ENCODE results near the gene SLC38A1. TPM values are rescaled to one million over a fixed set of nuclear protein-coding genes. Genes with fewer than 3 reads are reported as not detected.
A peak's percentile ranks its signal among the peaks of the same experiment; 100 is the strongest.

The SLC38A1 gene
- 43.7 TPM for polyA plus RNA-seq (2013)

DNA sequence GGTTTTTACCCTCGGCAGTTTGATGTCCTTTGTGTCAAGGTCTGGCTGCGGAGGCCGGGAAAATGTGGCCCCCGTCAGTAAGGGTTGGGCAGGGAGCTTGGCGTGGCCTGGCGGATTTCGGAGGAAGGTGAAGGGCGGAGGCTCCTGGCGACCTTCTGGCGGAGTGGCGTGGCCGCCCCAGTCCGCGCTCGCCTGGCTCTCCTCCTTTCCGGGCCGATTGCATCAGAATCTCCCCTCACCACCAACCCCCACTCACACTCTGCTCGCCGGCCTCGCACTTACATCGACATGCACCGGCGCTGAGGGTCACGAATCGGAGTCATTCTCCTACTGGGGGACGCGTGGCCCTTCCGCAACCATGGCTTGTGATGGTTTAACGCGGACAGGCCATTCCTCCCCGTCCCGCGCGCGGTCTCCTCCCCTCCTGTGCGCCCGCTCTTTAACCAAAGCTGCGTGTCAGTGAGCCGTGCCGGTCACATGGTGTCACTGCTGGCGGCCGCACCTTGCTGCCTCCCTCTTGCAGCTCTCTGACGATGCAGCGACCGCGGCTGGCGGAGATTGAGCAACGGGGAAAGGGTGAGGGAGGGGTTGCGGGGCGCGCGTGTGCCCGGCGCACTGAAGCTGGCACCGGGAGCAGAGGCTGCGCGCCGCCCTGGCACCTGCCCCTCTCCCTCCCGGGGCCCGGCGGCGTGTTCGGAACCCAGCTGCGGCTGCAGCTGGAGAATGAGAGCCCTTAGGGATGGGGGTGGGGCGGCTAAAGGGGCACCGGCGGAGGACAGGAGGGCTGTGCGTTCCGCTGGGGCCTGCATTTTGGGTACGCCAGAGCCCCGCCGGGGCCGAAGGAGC, at the start of gene SLC38A1:
TSS of gene SLC38A1 (minus strand) at position 461 of the 846 bp plus-strand sequence. CDS start 29,243 bp downstream, outside the sequence.
- peak; percentile 87 to 96 (median 95) for DNase-seq
- POLR2A ChIA-PET = interaction anchor here (0.6 to 3.0 kb wide), 4 partner anchors 51 to 930 kb away, joined by 3 to 6 read pairs (median 3); no protein-coding TSS in a partner anchor
- CTCF ChIA-PET = interaction anchor here (0.8 to 2.2 kb wide), 11 partner anchors 39 to 405 kb away, joined by 3 to 7 read pairs (median 3); no protein-coding TSS in a partner anchor
- WGBS (ENCODE audit: insufficient coverage) = 0% methylated on average over 43 of the region's 73 CpGs
- Histone ChIP-seq H3K4me3 (ENCODE audit: control insufficient read depth in 1 of 7, extremely low read depth in 1 of 7, insufficient read depth in 4 of 7, low read depth in 2 of 7, low read length in 6 of 7) (peak within 1 kb of the TSS; percentile 75 to 99 (median 90)), H3K36me3 (ENCODE audit: control insufficient read depth in 4 of 4, insufficient read depth in 4 of 4, low read length in 3 of 4) (peaks cover 0 to 10% (median 0%) of the 10 kb centered on the region in 4 experiments), H3K4me1 (ENCODE audit: control extremely low read depth in 1 of 4, control insufficient read depth in 4 of 4, insufficient read depth in 4 of 4, low read length in 3 of 4) (peaks cover 21 to 47% (median 37%) of the 10 kb centered on the region in 4 experiments), H3K27ac (ENCODE audit: insufficient read depth in 1 of 2, low read depth in 1 of 2, low read length in 2 of 2, poor library complexity in 1 of 2, severe bottlenecking in 2 of 2) (peak within 1 kb of the TSS; percentile 64 to 88), H3K27me3 (replicated peaks in 2 of 5; ENCODE audit: control insufficient read depth in 4 of 5, insufficient read depth in 5 of 5, low read length in 4 of 5) (no peaks in the 10 kb centered on the region), H3K9me3 (ENCODE audit: control extremely low read depth in 1 of 5, control insufficient read depth in 4 of 5, insufficient read depth in 2 of 5, low read depth in 1 of 5, low read length in 4 of 5) (no peaks in the 10 kb centered on the region)

DNA sequence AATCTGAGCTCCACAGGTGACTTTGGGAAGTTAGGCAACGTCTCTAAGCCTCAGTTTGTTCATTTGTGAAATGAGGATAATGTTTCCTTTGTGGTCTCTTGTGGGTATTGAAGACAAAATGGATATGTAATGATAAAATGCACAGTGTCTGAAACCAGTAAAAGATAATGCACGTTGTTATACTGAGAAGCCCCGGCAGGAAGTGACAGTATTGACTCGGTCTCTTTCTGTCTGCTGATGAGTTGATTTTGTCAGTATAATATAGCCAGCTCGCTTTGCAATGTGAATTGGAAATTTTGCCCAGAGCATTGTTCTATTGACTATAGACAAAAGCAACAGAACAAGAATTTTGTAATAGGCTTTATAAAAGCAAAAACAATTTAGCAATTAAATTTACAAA, 49.2 kb upstream of the SLC38A1 start:
- POLR2A ChIA-PET = no interaction called here

DNA sequence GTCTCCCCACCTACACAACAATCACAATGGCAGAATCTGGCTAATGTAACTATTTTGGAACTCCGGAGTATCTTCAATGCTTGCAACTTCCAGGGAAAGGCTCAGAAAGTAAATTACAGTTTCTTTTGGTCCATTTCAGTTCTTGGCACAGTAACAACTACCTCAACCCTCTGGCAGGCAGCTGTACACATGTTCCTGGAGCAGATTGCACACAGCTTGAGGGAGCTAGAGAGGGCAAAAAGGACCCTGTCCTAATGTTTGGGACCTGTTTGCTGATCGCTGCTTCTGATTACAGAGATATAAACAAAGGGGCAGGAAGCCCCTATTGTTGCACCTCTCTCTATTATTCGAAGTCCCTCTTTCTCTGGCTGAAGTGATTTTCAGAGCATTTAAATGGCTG, 35.2 kb upstream of the SLC38A1 start:
- H3K4me1 ChIP-seq (ENCODE audit: control extremely low read depth in 1 of 4, control insufficient read depth in 4 of 4, insufficient read depth in 4 of 4, low read length in 3 of 4) = peaks cover 0 to 10% (median 6%) of the 10 kb centered on the region in 4 experiments
- DNase-seq = no peak
- WGBS (ENCODE audit: insufficient coverage) = 90% methylated on average over 3 of the region's 3 CpGs
- peaks cover 0 to 2% (median 0%) of the 10 kb centered on the region in 5 experiments for H3K9me3 ChIP-seq (ENCODE audit: control extremely low read depth in 1 of 5, control insufficient read depth in 4 of 5, insufficient read depth in 2 of 5, low read depth in 1 of 5, low read length in 4 of 5)
- CTCF ChIA-PET = interaction anchor here (1.2 kb wide), 1 partner anchor 67 kb away, joined by 3 read pairs; no protein-coding TSS in a partner anchor
- POLR2A ChIA-PET = no interaction called here
- no peaks in the 10 kb centered on the region for H3K36me3 ChIP-seq (ENCODE audit: control insufficient read depth in 4 of 4, insufficient read depth in 4 of 4, low read length in 3 of 4)
- no peaks in the 10 kb centered on the region for H3K27me3 ChIP-seq (replicated peaks in 2 of 5; ENCODE audit: control insufficient read depth in 4 of 5, insufficient read depth in 5 of 5, low read length in 4 of 5)
- no peak overlapping the region for H3K4me3 ChIP-seq (ENCODE audit: control insufficient read depth in 1 of 7, extremely low read depth in 1 of 7, insufficient read depth in 4 of 7, low read depth in 2 of 7, low read length in 6 of 7)
- no peak overlapping the region for H3K27ac ChIP-seq (ENCODE audit: insufficient read depth in 1 of 2, low read depth in 1 of 2, low read length in 2 of 2, poor library complexity in 1 of 2, severe bottlenecking in 2 of 2)

More for the DNA sequence above, 49.2 kb upstream of the SLC38A1 start:
- H3K4me1 ChIP-seq (ENCODE audit: control extremely low read depth in 1 of 4, control insufficient read depth in 4 of 4, insufficient read depth in 4 of 4, low read length in 3 of 4) = no peaks in the 10 kb centered on the region
- DNase-seq = no peak
- 90% methylated on average over 1 of the region's 5 CpGs for WGBS (ENCODE audit: insufficient coverage)
- H3K4me3 ChIP-seq (ENCODE audit: control insufficient read depth in 1 of 7, extremely low read depth in 1 of 7, insufficient read depth in 4 of 7, low read depth in 2 of 7, low read length in 6 of 7) = no peak overlapping the region
- CTCF ChIA-PET = no interaction called here
- no peaks in the 10 kb centered on the region for H3K27me3 ChIP-seq (replicated peaks in 2 of 5; ENCODE audit: control insufficient read depth in 4 of 5, insufficient read depth in 5 of 5, low read length in 4 of 5)
- H3K27ac ChIP-seq (ENCODE audit: insufficient read depth in 1 of 2, low read depth in 1 of 2, low read length in 2 of 2, poor library complexity in 1 of 2, severe bottlenecking in 2 of 2) = no peak overlapping the region
- H3K9me3 ChIP-seq (ENCODE audit: control extremely low read depth in 1 of 5, control insufficient read depth in 4 of 5, insufficient read depth in 2 of 5, low read depth in 1 of 5, low read length in 4 of 5) = peaks cover 0 to 3% (median 0%) of the 10 kb centered on the region in 5 experiments
- H3K36me3 ChIP-seq (ENCODE audit: control insufficient read depth in 4 of 4, insufficient read depth in 4 of 4, low read length in 3 of 4) = no peaks in the 10 kb centered on the region

DNA sequence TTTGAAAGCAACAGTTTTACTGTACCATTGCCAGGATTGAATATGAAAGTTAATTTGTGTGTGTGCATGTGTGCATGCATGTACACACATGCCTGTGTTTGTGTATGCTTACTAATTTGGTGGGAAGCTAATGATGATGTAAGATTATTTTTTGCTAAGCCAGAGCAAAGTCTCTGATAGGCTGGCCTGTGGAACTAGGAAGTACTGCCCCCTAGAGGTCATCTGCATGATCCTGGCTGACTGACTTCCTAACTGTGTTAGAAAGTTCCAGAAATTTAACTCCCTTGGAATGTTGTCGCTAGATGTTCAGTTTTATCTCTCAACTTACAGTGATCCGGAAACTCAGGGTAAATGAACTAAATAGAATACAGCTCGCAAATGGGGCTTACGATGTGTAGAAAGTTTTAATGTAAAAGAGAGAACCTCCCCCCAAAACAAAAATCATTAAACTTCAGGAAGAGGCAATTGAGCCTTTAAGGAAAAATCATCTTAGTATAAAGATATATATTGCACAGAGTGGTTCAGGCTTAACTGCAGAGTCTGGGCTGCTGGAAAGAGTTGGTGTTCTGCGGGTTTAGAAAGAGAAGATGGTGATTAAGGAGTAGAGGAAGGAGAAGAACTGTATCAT, 34.3 kb upstream of the SLC38A1 start:
- POLR2A ChIA-PET = no interaction called here
- H3K4me1 ChIP-seq (ENCODE audit: control extremely low read depth in 1 of 4, control insufficient read depth in 4 of 4, insufficient read depth in 4 of 4, low read length in 3 of 4) = peaks cover 0 to 10% (median 6%) of the 10 kb centered on the region in 4 experiments
- peak; percentile 56 to 70 (median 69) for DNase-seq
- 90% methylated on average over 2 of the region's 5 CpGs for WGBS (ENCODE audit: insufficient coverage)
- H3K4me3 ChIP-seq (ENCODE audit: control insufficient read depth in 1 of 7, extremely low read depth in 1 of 7, insufficient read depth in 4 of 7, low read depth in 2 of 7, low read length in 6 of 7) = no peak overlapping the region
- H3K9me3 ChIP-seq (ENCODE audit: control extremely low read depth in 1 of 5, control insufficient read depth in 4 of 5, insufficient read depth in 2 of 5, low read depth in 1 of 5, low read length in 4 of 5) = peaks cover 0 to 2% (median 0%) of the 10 kb centered on the region in 5 experiments
- CTCF ChIA-PET = interaction anchor here (0.7 to 2.4 kb wide), 14 partner anchors 9 to 151 kb away, joined by 3 to 10 read pairs (median 4); no protein-coding TSS in a partner anchor
- H3K36me3 ChIP-seq (ENCODE audit: control insufficient read depth in 4 of 4, insufficient read depth in 4 of 4, low read length in 3 of 4) = no peaks in the 10 kb centered on the region
- H3K27me3 ChIP-seq (replicated peaks in 2 of 5; ENCODE audit: control insufficient read depth in 4 of 5, insufficient read depth in 5 of 5, low read length in 4 of 5) = no peaks in the 10 kb centered on the region
- H3K27ac ChIP-seq (ENCODE audit: insufficient read depth in 1 of 2, low read depth in 1 of 2, low read length in 2 of 2, poor library complexity in 1 of 2, severe bottlenecking in 2 of 2) = no peak overlapping the region

DNA sequence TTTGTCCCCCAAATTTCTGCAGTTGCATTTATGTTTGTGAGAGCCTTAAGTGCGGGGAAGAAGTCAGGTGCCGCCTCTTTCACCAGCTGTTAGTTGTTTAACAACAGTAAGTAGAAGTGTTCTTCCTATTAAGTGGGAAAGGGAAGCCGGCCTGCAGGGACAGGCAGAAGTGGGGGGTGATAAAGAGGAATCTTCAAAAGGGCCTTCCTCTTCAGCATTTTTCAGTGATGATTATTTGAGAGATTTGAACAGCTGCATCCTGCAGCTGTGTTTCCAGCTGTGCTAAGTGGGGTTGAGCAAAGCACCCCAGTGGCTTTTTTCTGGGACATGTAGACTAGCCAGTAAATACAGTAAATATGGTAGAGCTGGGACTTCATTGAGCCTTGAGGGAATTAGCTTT, 32.1 kb upstream of the SLC38A1 start:
- CTCF ChIA-PET = interaction anchor here (0.7 to 2.4 kb wide), 9 partner anchors 13 to 309 kb away, joined by 3 to 10 read pairs (median 3); no protein-coding TSS in a partner anchor
- H3K4me3 ChIP-seq (ENCODE audit: control insufficient read depth in 1 of 7, extremely low read depth in 1 of 7, insufficient read depth in 4 of 7, low read depth in 2 of 7, low read length in 6 of 7) = no peak overlapping the region
- 6% methylated on average over 3 of the region's 3 CpGs for WGBS (ENCODE audit: insufficient coverage)

DNA sequence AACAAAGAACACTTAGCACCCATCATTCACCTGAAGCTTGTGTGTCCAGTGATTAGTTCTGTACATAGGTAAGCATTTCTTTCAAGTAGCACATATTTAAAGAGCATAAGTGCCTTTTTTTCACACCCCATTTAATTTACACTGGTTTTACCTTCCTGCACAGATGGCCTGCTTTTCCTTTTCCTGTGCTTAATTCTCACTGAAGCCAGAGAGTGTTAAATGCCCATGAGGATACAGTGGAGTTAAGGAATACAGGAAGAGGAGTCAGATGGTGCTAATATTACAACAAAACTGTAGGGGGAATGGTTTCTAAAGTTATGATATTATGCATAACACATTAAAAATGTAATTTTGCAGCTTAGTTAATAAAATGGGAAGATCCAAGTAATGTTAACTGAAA, 31.0 kb upstream of the SLC38A1 start:
- Histone ChIP-seq H3K4me3 (ENCODE audit: control insufficient read depth in 1 of 7, extremely low read depth in 1 of 7, insufficient read depth in 4 of 7, low read depth in 2 of 7, low read length in 6 of 7) (no peak overlapping the region), H3K9me3 (ENCODE audit: control extremely low read depth in 1 of 5, control insufficient read depth in 4 of 5, insufficient read depth in 2 of 5, low read depth in 1 of 5, low read length in 4 of 5) (no peaks in the 10 kb centered on the region), H3K27ac (ENCODE audit: insufficient read depth in 1 of 2, low read depth in 1 of 2, low read length in 2 of 2, poor library complexity in 1 of 2, severe bottlenecking in 2 of 2) (no peak overlapping the region), H3K27me3 (replicated peaks in 2 of 5; ENCODE audit: control insufficient read depth in 4 of 5, insufficient read depth in 5 of 5, low read length in 4 of 5) (no peaks in the 10 kb centered on the region), H3K4me1 (ENCODE audit: control extremely low read depth in 1 of 4, control insufficient read depth in 4 of 4, insufficient read depth in 4 of 4, low read length in 3 of 4) (peaks cover 0 to 10% (median 6%) of the 10 kb centered on the region in 4 experiments), H3K36me3 (ENCODE audit: control insufficient read depth in 4 of 4, insufficient read depth in 4 of 4, low read length in 3 of 4) (no peaks in the 10 kb centered on the region)
- POLR2A ChIA-PET = no interaction called here
- CTCF ChIA-PET = interaction anchor here (0.9 to 1.9 kb wide), 4 partner anchors 14 to 175 kb away, joined by 3 to 6 read pairs (median 3); no protein-coding TSS in a partner anchor
- no peak for DNase-seq

More for the DNA sequence above, 32.1 kb upstream of the SLC38A1 start:
- POLR2A ChIA-PET = no interaction called here
- H3K9me3 ChIP-seq (ENCODE audit: control extremely low read depth in 1 of 5, control insufficient read depth in 4 of 5, insufficient read depth in 2 of 5, low read depth in 1 of 5, low read length in 4 of 5) = no peaks in the 10 kb centered on the region
- no peak overlapping the region for H3K27ac ChIP-seq (ENCODE audit: insufficient read depth in 1 of 2, low read depth in 1 of 2, low read length in 2 of 2, poor library complexity in 1 of 2, severe bottlenecking in 2 of 2)
- no peaks in the 10 kb centered on the region for H3K36me3 ChIP-seq (ENCODE audit: control insufficient read depth in 4 of 4, insufficient read depth in 4 of 4, low read length in 3 of 4)
- H3K4me1 ChIP-seq (ENCODE audit: control extremely low read depth in 1 of 4, control insufficient read depth in 4 of 4, insufficient read depth in 4 of 4, low read length in 3 of 4) = peaks cover 0 to 10% (median 6%) of the 10 kb centered on the region in 4 experiments
- peak; percentile 21 to 86 (median 76) for DNase-seq
- H3K27me3 ChIP-seq (replicated peaks in 2 of 5; ENCODE audit: control insufficient read depth in 4 of 5, insufficient read depth in 5 of 5, low read length in 4 of 5) = no peaks in the 10 kb centered on the region

Data from common myeloid progenitor, CD34-positive (primary cell).